ENCODE measurements around the gene TMED10.

TMED10 gene

GRCh38 chr14:75176142-75176820, at the start of gene TMED10:
TSS of gene TMED10 (minus strand) at chr14:75176612. CDS start at chr14:75176579, 33 bp downstream.
- Histone ChIP-seq H3K27ac (ENCODE audit: low read depth, low read length) (peak within 1 kb of the TSS; percentile 97), H3K27me3 (ENCODE audit: control insufficient read depth, insufficient read depth, low read length) (no peaks in the 10 kb centered on the region), H3K9me3 (ENCODE audit: control insufficient read depth, insufficient read depth, low read depth, low read length) (no peaks in the 10 kb centered on the region), H3K9ac (ENCODE audit: low read length) (peak within 1 kb of the TSS; percentile 96), H3K36me3 (ENCODE audit: control insufficient read depth, insufficient read depth, low read length) (no peaks in the 10 kb centered on the region), H3K4me1 (ENCODE audit: control insufficient read depth, insufficient read depth, low read length) (peaks cover 9% of the 10 kb centered on the region), H3K4me3 (ENCODE audit: low read depth, low read length) (peak within 1 kb of the TSS; percentile 98)

- Histone ChIP-seq H3K4me3 (ENCODE audit: low read depth, low read length) (no peak overlapping the region), H3K27ac (ENCODE audit: low read depth, low read length) (no peak overlapping the region), H3K4me1 (ENCODE audit: control insufficient read depth, insufficient read depth, low read length) (peaks cover 36% of the 10 kb centered on the region), H3K9ac (ENCODE audit: low read length) (no peak overlapping the region), H3K27me3 (ENCODE audit: control insufficient read depth, insufficient read depth, low read length) (no peaks in the 10 kb centered on the region), H3K36me3 (ENCODE audit: control insufficient read depth, insufficient read depth, low read length) (no peaks in the 10 kb centered on the region), H3K9me3 (ENCODE audit: control insufficient read depth, insufficient read depth, low read depth, low read length) (no peaks in the 10 kb centered on the region)
These were observed 48.1 kb upstream of the TMED10 start for GRCh38 chr14:75224561-75224960.

- no peaks in the 10 kb centered on the region for H3K27me3 ChIP-seq (ENCODE audit: control insufficient read depth, insufficient read depth, low read length)
- no peak overlapping the region for H3K27ac ChIP-seq (ENCODE audit: low read depth, low read length)
- H3K9me3 ChIP-seq (ENCODE audit: control insufficient read depth, insufficient read depth, low read depth, low read length), result no peaks in the 10 kb centered on the region
These were observed 47.3 kb upstream of the TMED10 start for GRCh38 chr14:75223664-75224154.

GRCh38 chr14:75222208-75222701, 45.8 kb upstream of the TMED10 start:
- H3K4me3 ChIP-seq (ENCODE audit: low read depth, low read length), result peak overlapping the region; percentile 2; the same call in 1 of the 2 replicates
- H3K27me3 ChIP-seq (ENCODE audit: control insufficient read depth, insufficient read depth, low read length), result no peaks in the 10 kb centered on the region
- peak overlapping the region; percentile 62; the same call in 1 of the 2 replicates for H3K27ac ChIP-seq (ENCODE audit: low read depth, low read length)
- no peaks in the 10 kb centered on the region for H3K36me3 ChIP-seq (ENCODE audit: control insufficient read depth, insufficient read depth, low read length)
- H3K9ac ChIP-seq (ENCODE audit: low read length), result no peak overlapping the region
- H3K9me3 ChIP-seq (ENCODE audit: control insufficient read depth, insufficient read depth, low read depth, low read length), result no peaks in the 10 kb centered on the region
- peaks cover 26% of the 10 kb centered on the region for H3K4me1 ChIP-seq (ENCODE audit: control insufficient read depth, insufficient read depth, low read length)

More at GRCh38 chr14:75223664-75224154, 47.3 kb upstream of the TMED10 start:
- no peak overlapping the region for H3K4me3 ChIP-seq (ENCODE audit: low read depth, low read length)
- H3K4me1 ChIP-seq (ENCODE audit: control insufficient read depth, insufficient read depth, low read length), result peaks cover 31% of the 10 kb centered on the region
- no peak overlapping the region for H3K9ac ChIP-seq (ENCODE audit: low read length)
- H3K36me3 ChIP-seq (ENCODE audit: control insufficient read depth, insufficient read depth, low read length), result no peaks in the 10 kb centered on the region

GRCh38 chr14:75221797-75222196, 45.4 kb upstream of the TMED10 start:
- Histone ChIP-seq H3K27me3 (ENCODE audit: control insufficient read depth, insufficient read depth, low read length) (no peaks in the 10 kb centered on the region), H3K9me3 (ENCODE audit: control insufficient read depth, insufficient read depth, low read depth, low read length) (no peaks in the 10 kb centered on the region), H3K9ac (ENCODE audit: low read length) (no peak overlapping the region), H3K27ac (ENCODE audit: low read depth, low read length) (peak overlapping the region; percentile 62; the same call in 1 of the 2 replicates), H3K36me3 (ENCODE audit: control insufficient read depth, insufficient read depth, low read length) (no peaks in the 10 kb centered on the region), H3K4me3 (ENCODE audit: low read depth, low read length) (peak overlapping the region; percentile 2; the same call in 1 of the 2 replicates), H3K4me1 (ENCODE audit: control insufficient read depth, insufficient read depth, low read length) (peaks cover 26% of the 10 kb centered on the region)

GRCh38 chr14:75220156-75220555, 43.7 kb upstream of the TMED10 start:
- Histone ChIP-seq H3K9ac (ENCODE audit: low read length) (no peak overlapping the region), H3K27me3 (ENCODE audit: control insufficient read depth, insufficient read depth, low read length) (no peaks in the 10 kb centered on the region), H3K27ac (ENCODE audit: low read depth, low read length) (no peak overlapping the region), H3K4me1 (ENCODE audit: control insufficient read depth, insufficient read depth, low read length) (peaks cover 26% of the 10 kb centered on the region), H3K4me3 (ENCODE audit: low read depth, low read length) (no peak overlapping the region), H3K9me3 (ENCODE audit: control insufficient read depth, insufficient read depth, low read depth, low read length) (no peaks in the 10 kb centered on the region), H3K36me3 (ENCODE audit: control insufficient read depth, insufficient read depth, low read length) (no peaks in the 10 kb centered on the region)

- Histone ChIP-seq H3K4me1 (ENCODE audit: control insufficient read depth, insufficient read depth, low read length) (peaks cover 16% of the 10 kb centered on the region), H3K4me3 (ENCODE audit: low read depth, low read length) (no peak overlapping the region), H3K27me3 (ENCODE audit: control insufficient read depth, insufficient read depth, low read length) (no peaks in the 10 kb centered on the region), H3K27ac (ENCODE audit: low read depth, low read length) (no peak overlapping the region), H3K9me3 (ENCODE audit: control insufficient read depth, insufficient read depth, low read depth, low read length) (no peaks in the 10 kb centered on the region), H3K36me3 (ENCODE audit: control insufficient read depth, insufficient read depth, low read length) (no peaks in the 10 kb centered on the region), H3K9ac (ENCODE audit: low read length) (no peak overlapping the region)
These were observed 41.2 kb upstream of the TMED10 start for GRCh38 chr14:75217508-75218206.

- H3K27me3 ChIP-seq (ENCODE audit: control insufficient read depth, insufficient read depth, low read length), result no peaks in the 10 kb centered on the region
- no peak overlapping the region for H3K9ac ChIP-seq (ENCODE audit: low read length)
- no peak overlapping the region for H3K4me3 ChIP-seq (ENCODE audit: low read depth, low read length)
- no peaks in the 10 kb centered on the region for H3K36me3 ChIP-seq (ENCODE audit: control insufficient read depth, insufficient read depth, low read length)
- no peak overlapping the region for H3K27ac ChIP-seq (ENCODE audit: low read depth, low read length)
- no peaks in the 10 kb centered on the region for H3K9me3 ChIP-seq (ENCODE audit: control insufficient read depth, insufficient read depth, low read depth, low read length)
- H3K4me1 ChIP-seq (ENCODE audit: control insufficient read depth, insufficient read depth, low read length), result peaks cover 4% of the 10 kb centered on the region
These were observed 40.1 kb upstream of the TMED10 start for GRCh38 chr14:75216427-75217006.

- Histone ChIP-seq H3K9me3 (ENCODE audit: control insufficient read depth, insufficient read depth, low read depth, low read length) (no peaks in the 10 kb centered on the region), H3K27me3 (ENCODE audit: control insufficient read depth, insufficient read depth, low read length) (no peaks in the 10 kb centered on the region), H3K4me3 (ENCODE audit: low read depth, low read length) (no peak overlapping the region), H3K36me3 (ENCODE audit: control insufficient read depth, insufficient read depth, low read length) (no peaks in the 10 kb centered on the region), H3K9ac (ENCODE audit: low read length) (no peak overlapping the region), H3K27ac (ENCODE audit: low read depth, low read length) (no peak overlapping the region), H3K4me1 (ENCODE audit: control insufficient read depth, insufficient read depth, low read length) (peaks cover 9% of the 10 kb centered on the region; the same call in 1 of the 2 replicates)
These were observed 39.1 kb upstream of the TMED10 start for GRCh38 chr14:75215520-75215919.

- no peak overlapping the region for H3K4me3 ChIP-seq (ENCODE audit: low read depth, low read length)
- H3K36me3 ChIP-seq (ENCODE audit: control insufficient read depth, insufficient read depth, low read length), result no peaks in the 10 kb centered on the region
- no peak overlapping the region for H3K9ac ChIP-seq (ENCODE audit: low read length)
- no peaks in the 10 kb centered on the region for H3K27me3 ChIP-seq (ENCODE audit: control insufficient read depth, insufficient read depth, low read length)
- no peaks in the 10 kb centered on the region for H3K9me3 ChIP-seq (ENCODE audit: control insufficient read depth, insufficient read depth, low read depth, low read length)
- 0 out of 2 replicates have a peak, but pooled peaks cover 5% of the 10 kb centered on the region for H3K4me1 ChIP-seq (ENCODE audit: control insufficient read depth, insufficient read depth, low read length)
- H3K27ac ChIP-seq (ENCODE audit: low read depth, low read length), result no peak overlapping the region
These were observed 38.1 kb upstream of the TMED10 start for GRCh38 chr14:75214558-75214957.

Data from HUES6 (cell line).